GM12872 (cell line): ENCODE results near the gene COG4.

Experiments used
- CTCF ChIP-seq: IDR thresholded peaks from 3 replicates; pipeline ENCODE4 v1.5.1; 2011; ENCODE audit warnings: low read depth, mild to moderate bottlenecking, low read length, moderate library complexity; ENCODE audit not compliant: insufficient read depth

The COG4 gene

GRCh38 chr16:70548936-70549335 is 25.6 kb upstream of the COG4 start:
- TF ChIP-seq CTCF: no peak

- no peak for TF ChIP-seq CTCF
Measured at GRCh38 chr16:70544548-70544947, 21.2 kb upstream of the COG4 start.

- no peak for TF ChIP-seq CTCF
Measured at GRCh38 chr16:70540994-70541393, 17.6 kb upstream of the COG4 start.

GRCh38 chr16:70534971-70535370 is 11.6 kb upstream of the COG4 start:
- no peak for TF ChIP-seq CTCF

GRCh38 chr16:70529051-70529777 is 5.9 kb upstream of the COG4 start:
- TF ChIP-seq CTCF: peak; percentile 31; the same call in 2 of the 3 replicates

GRCh38 chr16:70527315-70527996 is 4.1 kb upstream of the COG4 start:
- no peak for TF ChIP-seq CTCF

- no peak for TF ChIP-seq CTCF
Measured at GRCh38 chr16:70526403-70526802, 3.0 kb upstream of the COG4 start.
